ENCODE data around the gene ST6GAL1.
A peak's percentile ranks its signal among the peaks of the same experiment; 100 is the strongest.
"Not testable (repeated sequence)": the region's sequence is repeated elsewhere in the genome, so short reads cannot be mapped to it uniquely, and the experiment has no call there.

The ST6GAL1 gene, protein sequence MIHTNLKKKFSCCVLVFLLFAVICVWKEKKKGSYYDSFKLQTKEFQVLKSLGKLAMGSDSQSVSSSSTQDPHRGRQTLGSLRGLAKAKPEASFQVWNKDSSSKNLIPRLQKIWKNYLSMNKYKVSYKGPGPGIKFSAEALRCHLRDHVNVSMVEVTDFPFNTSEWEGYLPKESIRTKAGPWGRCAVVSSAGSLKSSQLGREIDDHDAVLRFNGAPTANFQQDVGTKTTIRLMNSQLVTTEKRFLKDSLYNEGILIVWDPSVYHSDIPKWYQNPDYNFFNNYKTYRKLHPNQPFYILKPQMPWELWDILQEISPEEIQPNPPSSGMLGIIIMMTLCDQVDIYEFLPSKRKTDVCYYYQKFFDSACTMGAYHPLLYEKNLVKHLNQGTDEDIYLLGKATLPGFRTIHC

DNA sequence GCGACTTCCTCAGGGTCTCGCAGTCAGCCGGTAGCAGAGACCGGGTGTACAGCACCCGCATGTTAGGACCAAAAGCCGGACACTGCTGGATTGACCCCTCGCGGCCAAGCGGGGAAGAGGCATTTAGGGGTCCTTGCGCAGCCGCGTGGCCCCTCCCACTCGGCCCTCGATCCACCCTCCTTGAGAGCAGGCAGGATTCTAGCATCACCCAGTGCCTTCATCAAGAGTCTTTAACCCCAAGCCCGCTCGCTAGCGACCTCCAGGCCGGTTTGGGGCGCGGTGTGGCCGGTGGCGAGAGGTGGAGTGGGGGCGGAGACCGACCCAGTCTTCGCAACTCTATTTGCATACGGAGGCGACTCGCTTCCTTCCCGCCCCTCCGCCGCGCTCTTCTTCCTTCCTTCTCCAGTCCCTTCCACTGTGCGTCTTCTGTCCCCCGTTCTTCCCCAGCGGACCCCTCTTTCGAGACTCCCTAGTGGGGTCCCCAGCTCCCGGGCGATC lies at the start of gene ST6GAL1:
Gene ST6GAL1 (plus strand): TSS at position 384 of the 498 bp plus-strand sequence. CDS start 112,178 bp downstream, outside the sequence.
- H3K27me3 ChIP-seq, result no peaks in the 10 kb centered on the region
- H3K4me1 ChIP-seq (ENCODE audit: control insufficient read depth in 1 of 2, insufficient read depth in 1 of 2, low read depth in 1 of 2, low read length in 1 of 2), result peaks cover 30 to 38% of the 10 kb centered on the region in 2 experiments
- H3K36me3 ChIP-seq, result no peaks in the 10 kb centered on the region
- peak within 1 kb of the TSS; percentile 59 to 91 for H3K4me3 ChIP-seq (ENCODE audit: low read depth in 1 of 2, low read length in 1 of 2)
- peak within 1 kb of the TSS; percentile 87 for H3K27ac ChIP-seq
- TF ChIP-seq, protein P1, sequence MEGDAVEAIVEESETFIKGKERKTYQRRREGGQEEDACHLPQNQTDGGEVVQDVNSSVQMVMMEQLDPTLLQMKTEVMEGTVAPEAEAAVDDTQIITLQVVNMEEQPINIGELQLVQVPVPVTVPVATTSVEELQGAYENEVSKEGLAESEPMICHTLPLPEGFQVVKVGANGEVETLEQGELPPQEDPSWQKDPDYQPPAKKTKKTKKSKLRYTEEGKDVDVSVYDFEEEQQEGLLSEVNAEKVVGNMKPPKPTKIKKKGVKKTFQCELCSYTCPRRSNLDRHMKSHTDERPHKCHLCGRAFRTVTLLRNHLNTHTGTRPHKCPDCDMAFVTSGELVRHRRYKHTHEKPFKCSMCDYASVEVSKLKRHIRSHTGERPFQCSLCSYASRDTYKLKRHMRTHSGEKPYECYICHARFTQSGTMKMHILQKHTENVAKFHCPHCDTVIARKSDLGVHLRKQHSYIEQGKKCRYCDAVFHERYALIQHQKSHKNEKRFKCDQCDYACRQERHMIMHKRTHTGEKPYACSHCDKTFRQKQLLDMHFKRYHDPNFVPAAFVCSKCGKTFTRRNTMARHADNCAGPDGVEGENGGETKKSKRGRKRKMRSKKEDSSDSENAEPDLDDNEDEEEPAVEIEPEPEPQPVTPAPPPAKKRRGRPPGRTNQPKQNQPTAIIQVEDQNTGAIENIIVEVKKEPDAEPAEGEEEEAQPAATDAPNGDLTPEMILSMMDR (IDR thresholded peaks at IDR 0.05), result peak; percentile 50
- no peaks in the 10 kb centered on the region for H3K9me3 ChIP-seq

DNA sequence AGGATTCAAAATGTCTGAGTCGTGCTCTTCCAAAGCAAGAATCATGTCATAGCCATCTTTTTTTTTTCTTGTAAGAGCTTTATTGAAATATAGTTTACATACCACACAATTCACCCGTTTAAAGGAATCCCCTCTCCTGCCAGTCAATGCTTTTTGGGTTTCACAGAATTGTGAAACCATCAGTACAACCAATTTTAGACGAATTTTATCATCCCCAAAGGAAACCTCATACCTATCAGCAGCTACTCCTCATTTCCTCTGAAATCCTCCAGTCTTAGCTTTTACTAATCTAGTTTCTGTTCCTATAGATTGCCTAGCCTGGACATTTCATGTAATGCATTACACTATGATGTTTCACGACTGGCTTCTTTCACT lies 48.2 kb upstream of the ST6GAL1 start:
- H3K27me3 ChIP-seq, result no peaks in the 10 kb centered on the region
- no peaks in the 10 kb centered on the region for H3K9me3 ChIP-seq
- H3K4me1 ChIP-seq (ENCODE audit: control insufficient read depth in 1 of 2, insufficient read depth in 1 of 2, low read depth in 1 of 2, low read length in 1 of 2), result peaks cover 13 to 29% of the 10 kb centered on the region in 2 experiments
- H3K27ac ChIP-seq, result no peak overlapping the region
- no peak overlapping the region for H3K4me3 ChIP-seq (ENCODE audit: low read depth in 1 of 2, low read length in 1 of 2)
- H3K36me3 ChIP-seq, result no peaks in the 10 kb centered on the region
- TF ChIP-seq, protein P1 (IDR thresholded peaks at IDR 0.05), result no peak

DNA sequence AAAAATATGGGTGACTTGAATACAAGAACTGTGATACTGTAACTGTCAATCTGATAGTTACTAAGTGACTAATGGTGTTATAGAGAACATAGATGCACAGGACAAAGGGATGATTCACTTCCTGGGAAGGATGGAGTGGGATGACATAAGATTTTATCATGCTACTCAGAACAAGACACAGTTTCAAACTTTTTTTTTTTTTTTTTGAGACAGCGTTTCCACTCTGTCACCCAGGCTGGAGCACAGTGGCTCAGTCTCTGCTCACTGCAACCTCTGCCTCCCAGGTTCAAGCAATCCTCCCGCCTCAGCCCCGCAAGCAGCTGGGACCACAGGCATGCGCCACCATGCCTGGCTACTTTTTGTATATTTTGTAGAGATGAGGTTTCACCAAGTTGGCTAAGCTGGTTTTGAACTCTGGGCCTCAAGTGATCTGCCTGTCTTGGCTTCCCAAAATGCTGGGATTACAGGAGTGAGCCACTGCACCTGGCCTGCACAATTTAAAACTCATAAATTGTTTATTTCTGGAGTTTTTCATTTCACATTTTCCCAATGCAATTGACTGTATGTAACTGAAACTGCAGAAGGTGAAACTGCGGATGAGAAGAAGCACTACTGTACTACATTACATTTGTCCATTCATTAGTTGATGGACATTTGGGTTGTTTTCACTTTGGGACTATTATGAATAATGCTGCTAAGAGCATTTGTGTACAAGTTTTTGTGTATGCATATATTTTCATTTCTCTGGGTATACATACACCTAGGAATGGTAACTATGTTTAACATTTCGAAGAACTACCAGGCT lies 47.2 kb upstream of the ST6GAL1 start:
- H3K9me3 ChIP-seq, result no peaks in the 10 kb centered on the region
- H3K4me1 ChIP-seq (ENCODE audit: control insufficient read depth in 1 of 2, insufficient read depth in 1 of 2, low read depth in 1 of 2, low read length in 1 of 2), result peaks cover 13 to 29% of the 10 kb centered on the region in 2 experiments
- no peak overlapping the region for H3K4me3 ChIP-seq (ENCODE audit: low read depth in 1 of 2, low read length in 1 of 2)
- TF ChIP-seq, protein P1 (IDR thresholded peaks at IDR 0.05), result no peak
- no peak overlapping the region for H3K27ac ChIP-seq
- H3K36me3 ChIP-seq, result no peaks in the 10 kb centered on the region
- no peaks in the 10 kb centered on the region for H3K27me3 ChIP-seq

DNA sequence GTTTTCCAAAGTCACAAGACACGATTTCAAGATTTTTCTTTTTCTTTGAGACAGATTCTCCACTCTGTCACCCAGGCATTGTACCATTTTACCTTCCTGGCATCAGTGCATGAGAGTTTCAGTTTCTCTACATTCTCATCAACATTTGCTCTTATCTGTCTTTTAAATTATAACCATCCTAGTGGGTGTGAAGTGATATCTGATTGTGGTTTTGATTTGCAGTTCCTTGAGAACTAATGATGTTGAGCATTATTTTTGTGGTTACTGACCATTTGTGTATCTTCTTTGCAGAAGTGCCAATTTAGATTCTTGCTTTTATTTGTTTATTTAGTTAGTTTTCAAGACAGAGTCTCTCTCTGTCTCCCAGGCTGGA lies 46.7 kb upstream of the ST6GAL1 start:
- no peaks in the 10 kb centered on the region for H3K36me3 ChIP-seq
- H3K9me3 ChIP-seq, result no peaks in the 10 kb centered on the region
- H3K27me3 ChIP-seq, result no peaks in the 10 kb centered on the region
- TF ChIP-seq, protein P1 (IDR thresholded peaks at IDR 0.05), result no peak
- H3K27ac ChIP-seq, result no peak overlapping the region
- no peak overlapping the region for H3K4me3 ChIP-seq (ENCODE audit: low read depth in 1 of 2, low read length in 1 of 2)
- peaks cover 13 to 29% of the 10 kb centered on the region in 2 experiments for H3K4me1 ChIP-seq (ENCODE audit: control insufficient read depth in 1 of 2, insufficient read depth in 1 of 2, low read depth in 1 of 2, low read length in 1 of 2)

DNA sequence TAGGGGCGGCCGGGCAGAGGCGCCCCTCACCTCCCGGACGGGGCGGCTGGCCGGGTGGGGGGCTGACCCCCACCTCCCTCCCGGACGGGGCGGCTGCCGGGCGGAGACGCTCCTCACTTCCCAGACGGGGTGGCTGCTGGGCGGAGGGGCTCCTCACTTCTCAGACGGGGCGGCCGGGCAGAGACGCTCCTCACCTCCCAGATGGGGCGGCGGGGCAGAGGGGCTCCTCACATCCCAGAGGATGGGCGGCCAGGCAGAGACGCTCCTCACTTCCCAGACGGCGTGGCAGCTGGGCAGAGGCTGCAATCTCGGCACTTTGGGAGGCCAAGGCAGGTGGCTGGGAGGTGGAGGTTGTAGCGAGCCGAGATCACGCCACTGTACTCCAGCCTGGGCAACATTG lies 45.5 kb upstream of the ST6GAL1 start:
- not testable (repeated sequence) for H3K9me3 ChIP-seq; H3K36me3 ChIP-seq; H3K27ac ChIP-seq; H3K4me3 ChIP-seq (ENCODE audit: low read depth in 1 of 2, low read length in 1 of 2); H3K27me3 ChIP-seq
- peaks cover 13 to 28% of the 10 kb centered on the region in 2 experiments for H3K4me1 ChIP-seq (ENCODE audit: control insufficient read depth in 1 of 2, insufficient read depth in 1 of 2, low read depth in 1 of 2, low read length in 1 of 2)

Data from neutrophil (primary cell).